HepG2 (cell line): ENCODE measurements around the gene GLCE. TPM values are rescaled to one million over a fixed set of nuclear protein-coding genes. Genes with fewer than 3 reads are reported as not detected.

Experiments used
- ATAC-seq: fragments of 200-7000 bp; cut with Tn5 transposase; 3 replicates; pipeline ENCODE4 v1.9.1; 2020; ENCODE audit warnings: mild to moderate bottlenecking, moderate library complexity
- BruUV-seq: library from RNA; stranded (reverse); fragments of 400-500 nt; replicated peaks from 2 replicates; lab custom pipeline; 2021; lab: Mats Ljungman, UMichigan
- CTCF ChIA-PET: fragments of 300-600 bp; formaldehyde crosslinking; extraction: SDS; loops from one replicate; lab custom pipeline; 2021; ENCODE audit warnings: low total read pairs, inconsistent platforms, low intra/inter-chr PET ratio; lab: Yijun Ruan, JAX
- POLR2A ChIA-PET: fragments of 350-600 bp; sonication (Branson Sonifier 250); formaldehyde crosslinking; loops from one replicate; lab custom pipeline; 2020; ENCODE audit warnings: antibody characterized with exemption, inconsistent platforms; lab: Yijun Ruan, JAX
- DNase-seq: peaks from one replicate; pipeline ENCODE4 v3.0.0-alpha.2; 2015; ENCODE audit warnings: low spot score
- FAIRE-seq: peaks from 3 replicates; lab custom pipeline; 2011; peaks lifted over from hg19 to GRCh38; lab: Jason Lieb, UNC
- H2AFZ ChIP-seq: one replicate; pipeline ENCODE4 v1.6.1; 2011; ENCODE audit warnings: low read length, inconsistent platforms
- H3K27ac ChIP-seq: fragments of 300-600 bp; 3 replicates; pipeline ENCODE4 v1.8.0; 2011; ENCODE audit warnings: mixed run types, mild to moderate bottlenecking, mixed read lengths, low read length, inconsistent platforms; ENCODE audit not compliant: insufficient read depth; ENCODE audit errors: extremely low read length
- H3K27me3 ChIP-seq, 2 experiments: fragments of 200-600 bp in 1 of 2; 2 replicates in 1 of 2; 3 replicates in 1 of 2; pipeline versions ENCODE4 v1.6.0 to v1.8.0; 2011; ENCODE audit warnings: low read length in 2 of 2, mild to moderate bottlenecking in 2 of 2, moderate library complexity in 2 of 2, inconsistent platforms in 1 of 2; ENCODE audit not compliant: insufficient read depth in 2 of 2, control insufficient read depth in 1 of 2
- H3K36me3 ChIP-seq, 2 experiments: fragments of 200-600 bp in 1 of 2; replicated peaks in 1 of 2; 2 replicates in 1 of 2; 3 replicates in 1 of 2; pipeline versions ENCODE4 v1.5.1 to v1.8.0; 2011; ENCODE audit warnings: low read length in 2 of 2, inconsistent platforms in 1 of 2; ENCODE audit not compliant: insufficient read depth in 2 of 2, control insufficient read depth in 1 of 2
- H3K4me1 ChIP-seq: 2 replicates; pipeline ENCODE4 v1.5.1; 2012; ENCODE audit warnings: low read length, inconsistent platforms; ENCODE audit not compliant: insufficient read depth
- H3K4me2 ChIP-seq: 2 replicates; pipeline ENCODE4 v1.6.0; 2011; ENCODE audit warnings: low read depth, low read length, inconsistent platforms
- H3K4me3 ChIP-seq, 3 experiments: fragments of 200-600 bp in 1 of 3; sonication (generic), shearing (Covaris generic) in 1 of 3; replicated peaks in 1 of 3; 2 replicates each; pipeline ENCODE4 v1.5.1; 2011 to 2016; ENCODE audit warnings: low read length in 3 of 3, inconsistent platforms in 2 of 3, low read depth in 2 of 3, mild to moderate bottlenecking in 2 of 3, control low read depth in 1 of 3, mixed read lengths in 1 of 3; ENCODE audit not compliant: insufficient read depth in 1 of 3
- H3K79me2 ChIP-seq: one replicate; pipeline ENCODE4 v1.6.1; 2011; ENCODE audit warnings: low read length, inconsistent platforms; ENCODE audit not compliant: insufficient read depth
- H3K9ac ChIP-seq: 2 replicates; pipeline ENCODE4 v1.6.0; 2011; ENCODE audit warnings: mild to moderate bottlenecking, low read depth, low read length, inconsistent platforms; ENCODE audit not compliant: insufficient read depth
- H3K9me3 ChIP-seq: 2 replicates; pipeline ENCODE4 v1.5.1; 2012; ENCODE audit warnings: mild to moderate bottlenecking, low read length
- H4K20me1 ChIP-seq: 2 replicates; pipeline ENCODE4 v1.6.0; 2011; ENCODE audit warnings: inconsistent platforms, mild to moderate bottlenecking, low read length, moderate library complexity; ENCODE audit not compliant: insufficient read depth
- ATF7 ChIP-seq, 2 experiments: fragments of 450-650 bp in 1 of 2; sonication (generic) in 1 of 2; formaldehyde crosslinking in 1 of 2; IDR thresholded peaks; 2 replicates each; pipeline versions ENCODE4 v1.4.0 to v1.6.1; 2016 to 2020; ENCODE audit warnings: antibody characterized with exemption in 1 of 2, mild to moderate bottlenecking in 1 of 2, missing genetic modification reagents in 1 of 2
- EEA1 ChIP-seq: sonication (generic); formaldehyde crosslinking; IDR thresholded peaks from 2 replicates; pipeline ENCODE4 v1.5.1; 2020; ENCODE audit warnings: mild to moderate bottlenecking, missing genetic modification reagents, borderline replicate concordance
- KAT7 ChIP-seq: IDR thresholded peaks from 2 replicates; pipeline ENCODE4 v1.6.1; 2018; ENCODE audit warnings: borderline replicate concordance, missing compliant biosample characterization
- NCOA5 ChIP-seq: sonication (generic); formaldehyde crosslinking; IDR thresholded peaks from 2 replicates; pipeline ENCODE4 v1.4.0; 2020; ENCODE audit warnings: missing genetic modification reagents
- PHB2 ChIP-seq: fragments of 450-650 bp; IDR thresholded peaks from 2 replicates; pipeline ENCODE4 v1.6.1; 2018; ENCODE audit not compliant: partially characterized antibody
- PHF8 ChIP-seq: sonication (generic); formaldehyde crosslinking; IDR thresholded peaks from 2 replicates; pipeline ENCODE4 v1.5.0; 2020; ENCODE audit warnings: missing genetic modification reagents
- TGIF2 ChIP-seq: IDR thresholded peaks from 2 replicates; pipeline ENCODE4 v1.6.1; 2016; ENCODE audit warnings: control low read depth, missing compliant biosample characterization
- ZFAT ChIP-seq: sonication (generic); formaldehyde crosslinking; conservative IDR thresholded peaks from 2 replicates; pipeline ENCODE4 v1.8.1; 2023; ENCODE audit warnings: missing genetic modification reagents, inconsistent platforms
- ZNF274 ChIP-seq: sonication (generic); formaldehyde crosslinking; IDR thresholded peaks from 2 replicates; pipeline ENCODE4 v1.5.1; 2020; ENCODE audit warnings: mild to moderate bottlenecking, missing genetic modification reagents
- ZNF556 ChIP-seq: sonication (generic); formaldehyde crosslinking; IDR thresholded peaks from 2 replicates; pipeline ENCODE4 v1.4.0; 2020; ENCODE audit warnings: mild to moderate bottlenecking, missing genetic modification reagents, borderline replicate concordance
- ZNF883 ChIP-seq: sonication (generic); formaldehyde crosslinking; IDR thresholded peaks from 2 replicates; pipeline ENCODE4 v1.5.1; 2020; ENCODE audit warnings: mild to moderate bottlenecking, missing genetic modification reagents; ENCODE audit errors: not compliant biosample characterization
- WGBS: methylation state at CpG from one replicate; pipeline ENCODE4 v1.1.6; 2017; ENCODE audit warnings: low lambda C conversion rate; 5-methylcytosine and 5-hydroxymethylcytosine counted together
- in situ Hi-C: cut with HindIII; loops from 2 replicates; pipeline ENCODE4 v1.10.0; 2017; ENCODE audit warnings: low pct_unique_long_range_greater_than_20kb; ENCODE audit not compliant: extremely low pct_ligation_motif_present
- intact Hi-C: fragments of 100-400 bp; cut with micrococcal nuclease; formaldehyde crosslinking; loops from one replicate; pipeline ENCODE4 v1.10.0; 2022; ENCODE audit not compliant: unreplicated experiment
- polyA plus RNA-seq, 8 experiments: library from polyadenylated mRNA; depleted of rRNA in 3 of 8; stranded (reverse) in 7 of 8; unstranded in 1 of 8; fragments of >200 nt; fragmentation: Illumina TruSeq in 4 of 8; extraction: Trizol in 4 of 8; gene quantifications; 2 replicates each; pipeline versions ENCODE4 v1.2.1 to v1.2.3, GENCODE V29; 2011 to 2016; ENCODE audit warnings: low read depth in 4 of 8, missing spikeins in 1 of 8, mixed read lengths in 1 of 8; ENCODE audit not compliant: insufficient read depth in 1 of 8
- total RNA-seq, 5 experiments: library from RNA; depleted of rRNA; stranded (reverse); fragments of >200 nt; fragmentation: Illumina TruSeq; extraction: Trizol; gene quantifications; 2 replicates each; pipeline ENCODE4 v1.2.3, GENCODE V29; 2016; ENCODE audit warnings: low read depth in 1 of 5
- TF ChIP-seq, protein P1 (sequence below): sonication (generic); formaldehyde crosslinking; IDR thresholded peaks from 2 replicates; pipeline ENCODE4 v1.5.1; 2020; ENCODE audit warnings: missing genetic modification reagents, mild to moderate bottlenecking, borderline replicate concordance
- TF ChIP-seq, protein P2 (sequence below): sonication (generic); formaldehyde crosslinking; IDR thresholded peaks from 2 replicates; pipeline ENCODE4 v1.5.0; 2020; ENCODE audit warnings: missing genetic modification reagents
- TF ChIP-seq, protein P3 (sequence below): sonication (generic); formaldehyde crosslinking; IDR thresholded peaks from 2 replicates; pipeline ENCODE4 v1.4.0; 2020; ENCODE audit warnings: missing genetic modification reagents
- TF ChIP-seq, protein P4 (sequence below): sonication (generic); formaldehyde crosslinking; IDR thresholded peaks from 2 replicates; pipeline ENCODE4 v1.4.0; 2020; ENCODE audit warnings: mild to moderate bottlenecking, missing genetic modification reagents

The GLCE gene
- total and polyA plus RNA-seq, 2 of the 13 experiments (the other 11 are each of a cell fraction or from before 2014, with no cell fraction given), result 12.9 to 23.4 TPM

DNA sequence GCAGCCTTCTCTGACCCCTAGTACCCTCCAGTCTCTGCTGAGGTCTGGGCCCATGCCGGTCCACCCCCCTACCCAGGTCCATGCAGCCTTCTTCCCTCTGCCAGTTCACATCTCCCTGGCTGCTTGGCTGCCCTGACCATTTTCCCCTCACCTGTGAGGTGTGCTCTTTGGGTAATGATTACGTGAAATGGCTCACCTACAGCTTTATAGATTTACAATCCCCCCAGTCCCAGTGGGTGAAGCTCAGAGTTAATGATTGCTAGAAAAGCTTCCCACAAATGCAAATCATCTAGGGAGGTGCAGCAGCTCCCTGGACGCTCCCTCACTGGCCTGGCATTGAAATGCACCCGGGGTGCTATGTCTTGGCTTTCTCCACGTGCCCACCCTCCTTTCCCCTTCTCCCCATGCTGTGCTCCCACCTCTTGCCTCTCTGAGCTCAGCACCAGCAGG lies 157.0 kb downstream of the GLCE start:
- ChIA-PET CTCF (no interaction called here), POLR2A (no interaction called here)
- no TSS peak for BruUV-seq
- no peak overlapping the region for H2AFZ ChIP-seq
- H3K9me3 ChIP-seq, result no peaks in the 10 kb centered on the region
- H3K36me3 ChIP-seq, result no peaks in the 10 kb centered on the region
- in situ Hi-C loops, result no loop called here
- H3K79me2 ChIP-seq, result no peaks in the 10 kb centered on the region
- H3K4me2 ChIP-seq, result no peak overlapping the region
- TF ChIP-seq NCOA5, result no peak
- TF ChIP-seq ZNF556 (CRISPR knock-in tag), result no peak
- no peak for TF ChIP-seq ATF7 (IDR thresholded peaks at IDR 0.05)
- no peak for TF ChIP-seq ATF7 (CRISPR knock-in tag; IDR thresholded peaks at IDR 0.05)
- TF ChIP-seq, protein P1, sequence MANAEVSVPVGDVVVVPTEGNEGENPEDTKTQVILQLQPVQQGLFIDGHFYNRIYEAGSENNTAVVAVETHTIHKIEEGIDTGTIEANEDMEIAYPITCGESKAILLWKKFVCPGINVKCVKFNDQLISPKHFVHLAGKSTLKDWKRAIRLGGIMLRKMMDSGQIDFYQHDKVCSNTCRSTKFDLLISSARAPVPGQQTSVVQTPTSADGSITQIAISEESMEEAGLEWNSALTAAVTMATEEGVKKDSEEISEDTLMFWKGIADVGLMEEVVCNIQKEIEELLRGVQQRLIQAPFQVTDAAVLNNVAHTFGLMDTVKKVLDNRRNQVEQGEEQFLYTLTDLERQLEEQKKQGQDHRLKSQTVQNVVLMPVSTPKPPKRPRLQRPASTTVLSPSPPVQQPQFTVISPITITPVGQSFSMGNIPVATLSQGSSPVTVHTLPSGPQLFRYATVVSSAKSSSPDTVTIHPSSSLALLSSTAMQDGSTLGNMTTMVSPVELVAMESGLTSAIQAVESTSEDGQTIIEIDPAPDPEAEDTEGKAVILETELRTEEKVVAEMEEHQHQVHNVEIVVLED, result no peak
- TF ChIP-seq PHB2, result no peak
- TF ChIP-seq, protein P2, sequence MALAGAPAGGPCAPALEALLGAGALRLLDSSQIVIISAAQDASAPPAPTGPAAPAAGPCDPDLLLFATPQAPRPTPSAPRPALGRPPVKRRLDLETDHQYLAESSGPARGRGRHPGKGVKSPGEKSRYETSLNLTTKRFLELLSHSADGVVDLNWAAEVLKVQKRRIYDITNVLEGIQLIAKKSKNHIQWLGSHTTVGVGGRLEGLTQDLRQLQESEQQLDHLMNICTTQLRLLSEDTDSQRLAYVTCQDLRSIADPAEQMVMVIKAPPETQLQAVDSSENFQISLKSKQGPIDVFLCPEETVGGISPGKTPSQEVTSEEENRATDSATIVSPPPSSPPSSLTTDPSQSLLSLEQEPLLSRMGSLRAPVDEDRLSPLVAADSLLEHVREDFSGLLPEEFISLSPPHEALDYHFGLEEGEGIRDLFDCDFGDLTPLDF (CRISPR knock-in tag), result no peak
- TF ChIP-seq PHF8, result no peak
- TF ChIP-seq, protein P3, sequence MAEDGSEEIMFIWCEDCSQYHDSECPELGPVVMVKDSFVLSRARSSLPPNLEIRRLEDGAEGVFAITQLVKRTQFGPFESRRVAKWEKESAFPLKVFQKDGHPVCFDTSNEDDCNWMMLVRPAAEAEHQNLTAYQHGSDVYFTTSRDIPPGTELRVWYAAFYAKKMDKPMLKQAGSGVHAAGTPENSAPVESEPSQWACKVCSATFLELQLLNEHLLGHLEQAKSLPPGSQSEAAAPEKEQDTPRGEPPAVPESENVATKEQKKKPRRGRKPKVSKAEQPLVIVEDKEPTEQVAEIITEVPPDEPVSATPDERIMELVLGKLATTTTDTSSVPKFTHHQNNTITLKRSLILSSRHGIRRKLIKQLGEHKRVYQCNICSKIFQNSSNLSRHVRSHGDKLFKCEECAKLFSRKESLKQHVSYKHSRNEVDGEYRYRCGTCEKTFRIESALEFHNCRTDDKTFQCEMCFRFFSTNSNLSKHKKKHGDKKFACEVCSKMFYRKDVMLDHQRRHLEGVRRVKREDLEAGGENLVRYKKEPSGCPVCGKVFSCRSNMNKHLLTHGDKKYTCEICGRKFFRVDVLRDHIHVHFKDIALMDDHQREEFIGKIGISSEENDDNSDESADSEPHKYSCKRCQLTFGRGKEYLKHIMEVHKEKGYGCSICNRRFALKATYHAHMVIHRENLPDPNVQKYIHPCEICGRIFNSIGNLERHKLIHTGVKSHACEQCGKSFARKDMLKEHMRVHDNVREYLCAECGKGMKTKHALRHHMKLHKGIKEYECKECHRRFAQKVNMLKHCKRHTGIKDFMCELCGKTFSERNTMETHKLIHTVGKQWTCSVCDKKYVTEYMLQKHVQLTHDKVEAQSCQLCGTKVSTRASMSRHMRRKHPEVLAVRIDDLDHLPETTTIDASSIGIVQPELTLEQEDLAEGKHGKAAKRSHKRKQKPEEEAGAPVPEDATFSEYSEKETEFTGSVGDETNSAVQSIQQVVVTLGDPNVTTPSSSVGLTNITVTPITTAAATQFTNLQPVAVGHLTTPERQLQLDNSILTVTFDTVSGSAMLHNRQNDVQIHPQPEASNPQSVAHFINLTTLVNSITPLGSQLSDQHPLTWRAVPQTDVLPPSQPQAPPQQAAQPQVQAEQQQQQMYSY (CRISPR knock-in tag), result no peak
- TF ChIP-seq ZFAT (CRISPR knock-in tag), result no peak
- no peak for TF ChIP-seq EEA1
- no peak for TF ChIP-seq TGIF2 (CRISPR knock-in tag)
- TF ChIP-seq ZNF274, result no peak
- TF ChIP-seq ZNF883, result no peak
- TF ChIP-seq, protein P4, sequence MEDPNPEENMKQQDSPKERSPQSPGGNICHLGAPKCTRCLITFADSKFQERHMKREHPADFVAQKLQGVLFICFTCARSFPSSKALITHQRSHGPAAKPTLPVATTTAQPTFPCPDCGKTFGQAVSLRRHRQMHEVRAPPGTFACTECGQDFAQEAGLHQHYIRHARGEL, result no peak
- no peak for TF ChIP-seq KAT7 (CRISPR knock-in tag)
- H3K27me3 ChIP-seq, result peaks cover 5 to 20% of the 10 kb centered on the region in 2 experiments; a peak in 4 of 5 replicates
- no peak for DNase-seq
- H3K27ac ChIP-seq, result no peak overlapping the region
- peak; percentile 35; the same call in 2 of the 3 replicates for ATAC-seq
- WGBS, result 4% methylated on average over 5 of the region's 5 CpGs
- no peaks in the 10 kb centered on the region for H4K20me1 ChIP-seq
- no peaks in the 10 kb centered on the region for H3K4me1 ChIP-seq
- intact Hi-C loops, result no loop called here
- H3K9ac ChIP-seq, result no peak overlapping the region
- H3K4me3 ChIP-seq, result no peak overlapping the region
- FAIRE-seq, result no peak
